ENCODE data around the gene ABCC1.

ABCC1 gene

DNA sequence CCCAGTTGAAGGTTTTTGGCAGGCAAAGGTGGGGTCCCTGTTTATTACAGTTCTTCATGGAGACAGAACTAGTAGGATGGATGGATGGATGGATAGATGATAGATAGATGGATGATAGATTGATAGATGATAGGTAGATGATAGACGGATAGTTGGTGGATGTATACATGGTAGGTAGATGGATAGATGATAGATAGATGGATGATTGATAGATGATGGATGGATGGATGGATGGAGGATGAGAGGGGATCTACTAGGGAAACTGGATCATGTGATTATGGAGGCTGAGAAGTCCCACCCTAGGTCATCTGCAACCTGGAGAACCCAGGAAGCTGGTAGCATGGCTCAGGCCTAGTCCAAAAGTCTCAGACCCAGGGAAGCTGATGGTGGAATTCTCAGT lies 88.6 kb downstream of the ABCC1 start:
- no peak for TF ChIP-seq CTCF (IDR thresholded peaks at IDR 0.05; ENCODE audit: low read depth, low read length)
- H3K36me3 ChIP-seq, result peaks cover 73% of the 10 kb centered on the region
- no peaks in the 10 kb centered on the region for H3K9me3 ChIP-seq
- DNase-seq, result no peak
- H3K4me3 ChIP-seq (ENCODE audit: low read depth, low read length), result no peak overlapping the region
- no peaks in the 10 kb centered on the region for H3K27me3 ChIP-seq
- H3K4me1 ChIP-seq, result no peaks in the 10 kb centered on the region

DNA sequence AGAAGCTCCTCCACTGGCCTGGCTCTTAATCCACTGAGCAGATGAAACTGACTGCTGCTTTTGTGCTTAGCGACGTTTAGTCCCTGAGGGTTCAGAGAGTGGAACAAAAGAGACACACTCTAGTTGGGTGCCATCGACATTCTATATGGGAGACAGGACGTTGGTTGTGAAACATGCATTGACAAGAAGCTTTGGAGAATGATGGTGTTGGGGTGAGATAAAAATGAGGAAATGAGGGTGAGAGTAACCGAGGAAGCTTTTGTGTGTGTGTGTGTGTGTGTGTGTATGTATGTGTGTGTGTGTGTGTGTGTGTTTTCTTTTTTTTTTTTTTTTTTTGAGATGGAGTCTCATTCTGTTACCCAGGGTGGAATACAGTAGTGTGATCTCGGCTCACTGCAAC lies 89.5 kb downstream of the ABCC1 start:
- H3K36me3 ChIP-seq, result peaks cover 73% of the 10 kb centered on the region
- no peak for TF ChIP-seq CTCF (IDR thresholded peaks at IDR 0.05; ENCODE audit: low read depth, low read length)
- DNase-seq, result no peak
- no peaks in the 10 kb centered on the region for H3K4me1 ChIP-seq
- no peaks in the 10 kb centered on the region for H3K9me3 ChIP-seq
- H3K4me3 ChIP-seq (ENCODE audit: low read depth, low read length), result no peak overlapping the region
- no peaks in the 10 kb centered on the region for H3K27me3 ChIP-seq

DNA sequence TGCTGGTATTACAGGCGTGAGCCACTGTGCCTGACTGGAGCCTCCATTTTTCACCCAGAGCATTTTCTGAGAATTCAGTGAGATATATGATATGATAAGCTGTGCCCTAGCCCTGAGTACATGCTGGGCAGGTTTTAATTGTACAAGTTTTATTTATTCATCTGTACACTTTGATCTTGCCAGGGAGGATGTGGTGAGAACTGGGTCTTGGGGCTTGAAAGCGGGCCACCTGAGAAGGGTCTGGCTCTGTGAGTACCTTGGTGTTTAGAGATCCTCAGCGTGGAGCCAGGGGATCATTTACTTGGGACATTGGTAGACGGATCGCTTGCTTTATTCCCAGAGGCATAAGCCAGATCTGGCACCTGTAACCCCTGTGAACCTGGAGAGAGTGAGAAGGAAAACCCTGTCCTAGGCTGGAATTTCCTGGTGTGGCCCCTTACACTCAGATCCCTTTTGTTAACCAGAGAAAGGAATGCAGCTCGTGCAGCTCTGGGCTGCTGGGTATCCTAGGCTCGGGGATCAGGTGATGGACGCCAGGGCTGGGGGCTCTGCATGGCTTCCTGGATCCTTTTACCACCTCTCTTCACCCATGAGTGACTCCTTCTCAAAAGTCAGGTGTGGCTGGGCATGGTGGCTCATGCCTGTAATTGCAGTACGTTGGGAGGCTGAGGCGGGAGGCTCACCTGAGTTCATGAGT lies 91.9 kb downstream of the ABCC1 start:
- Histone ChIP-seq H3K9me3 (no peaks in the 10 kb centered on the region), H3K4me3 (ENCODE audit: low read depth, low read length) (no peak overlapping the region), H3K36me3 (peaks cover 80% of the 10 kb centered on the region), H3K4me1 (no peaks in the 10 kb centered on the region), H3K27me3 (no peaks in the 10 kb centered on the region)
- no peak for DNase-seq
- TF ChIP-seq CTCF (IDR thresholded peaks at IDR 0.05; ENCODE audit: low read depth, low read length), result no peak

- Histone ChIP-seq H3K4me3 (ENCODE audit: low read depth, low read length) (no peak overlapping the region), H3K27me3 (no peaks in the 10 kb centered on the region), H3K36me3 (peaks cover 80% of the 10 kb centered on the region), H3K9me3 (no peaks in the 10 kb centered on the region), H3K4me1 (no peaks in the 10 kb centered on the region)
- no peak for TF ChIP-seq CTCF (IDR thresholded peaks at IDR 0.05; ENCODE audit: low read depth, low read length)
- DNase-seq, result peak; percentile 68
These were observed 92.7 kb downstream of the ABCC1 start for GRCh38 chr16:16042076-16042475.

DNA sequence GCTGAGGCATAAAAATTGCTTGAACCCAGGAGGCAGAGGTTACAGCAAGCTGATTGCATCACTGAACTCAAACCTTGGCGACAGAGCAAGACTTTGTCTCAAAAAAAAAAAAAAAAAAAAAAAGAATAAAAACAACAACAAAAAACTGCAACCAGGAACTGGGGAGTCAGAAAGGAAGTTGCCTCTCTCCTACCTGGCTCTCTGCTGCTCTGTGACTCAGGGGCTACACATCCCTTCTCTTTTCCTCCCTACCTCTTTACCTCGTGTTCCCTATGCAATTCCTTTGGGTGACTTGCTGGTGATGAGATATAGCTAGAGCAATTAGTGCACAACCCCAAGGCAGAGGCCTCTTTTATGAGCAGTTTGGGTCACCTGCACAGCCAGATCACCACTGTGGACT lies 95.9 kb downstream of the ABCC1 start:
- DNase-seq, result no peak
- H3K4me1 ChIP-seq, result no peaks in the 10 kb centered on the region
- H3K4me3 ChIP-seq (ENCODE audit: low read depth, low read length), result no peak overlapping the region
- H3K27me3 ChIP-seq, result no peaks in the 10 kb centered on the region
- H3K9me3 ChIP-seq, result no peaks in the 10 kb centered on the region
- TF ChIP-seq CTCF (IDR thresholded peaks at IDR 0.05; ENCODE audit: low read depth, low read length), result no peak
- H3K36me3 ChIP-seq, result peaks cover 84% of the 10 kb centered on the region

- no peak overlapping the region for H3K4me3 ChIP-seq (ENCODE audit: low read depth, low read length)
- H3K9me3 ChIP-seq, result no peaks in the 10 kb centered on the region
- no peaks in the 10 kb centered on the region for H3K27me3 ChIP-seq
- H3K36me3 ChIP-seq, result peaks cover 80% of the 10 kb centered on the region
- no peaks in the 10 kb centered on the region for H3K4me1 ChIP-seq
- no peak for TF ChIP-seq CTCF (IDR thresholded peaks at IDR 0.05; ENCODE audit: low read depth, low read length)
- DNase-seq, result no peak
These were observed 96.5 kb downstream of the ABCC1 start for GRCh38 chr16:16045879-16046278.
